WTC11 (cell line): ENCODE results near the gene ZNF146.

Experiments used
- CBFB ChIP-seq: sonication (generic); formaldehyde crosslinking; IDR thresholded peaks from 2 replicates; pipeline ENCODE4 v1.8.1; 2022; ENCODE audit warnings: mild to moderate bottlenecking, low read depth, missing genetic modification reagents
- CREM ChIP-seq: sonication (generic); formaldehyde crosslinking; IDR thresholded peaks from 2 replicates; pipeline ENCODE4 v1.8.1; 2022; ENCODE audit warnings: mild to moderate bottlenecking, missing genetic modification reagents, moderate library complexity
- CTCF ChIP-seq: fragments of 200-600 bp; IDR thresholded peaks from 2 replicates; pipeline ENCODE4 v1.8.0; 2022; ENCODE audit warnings: antibody characterized with exemption
- ETV6 ChIP-seq: sonication (generic); formaldehyde crosslinking; IDR thresholded peaks from 2 replicates; pipeline ENCODE4 v1.8.1; 2022; ENCODE audit warnings: mild to moderate bottlenecking, missing genetic modification reagents
- NR3C1 ChIP-seq: sonication (generic); formaldehyde crosslinking; conservative IDR thresholded peaks from 2 replicates; pipeline ENCODE4 v1.8.1; 2023; ENCODE audit warnings: low read depth, mild to moderate bottlenecking, missing genetic modification reagents
- SP1 ChIP-seq: sonication (generic); formaldehyde crosslinking; conservative IDR thresholded peaks from 2 replicates; pipeline ENCODE4 v1.8.1; 2022; ENCODE audit warnings: missing genetic modification reagents
- USF2 ChIP-seq: sonication (generic); formaldehyde crosslinking; IDR thresholded peaks from 2 replicates; pipeline ENCODE4 v1.8.1; 2023; ENCODE audit warnings: mild to moderate bottlenecking, missing genetic modification reagents, moderate library complexity

- no peak for TF ChIP-seq NR3C1 (CRISPR knock-in tag)
- no peak for TF ChIP-seq CREM (CRISPR knock-in tag)
- no peak for TF ChIP-seq CTCF
- TF ChIP-seq CBFB (CRISPR knock-in tag) = no peak
- TF ChIP-seq USF2 (CRISPR knock-in tag) = no peak
- TF ChIP-seq SP1 (CRISPR knock-in tag) = no peak
- TF ChIP-seq ETV6 (CRISPR knock-in tag) = no peak
Measured at GRCh38 chr19:36258028-36258875, 43.3 kb downstream of the ZNF146 start.
